ENCODE results near the gene SPOP. TPM values are rescaled to one million over a fixed set of nuclear protein-coding genes. Genes with fewer than 3 reads are reported as not detected.

The SPOP gene
- total and polyA plus RNA-seq, 9 donors = 44.5 to 87.3 (median 75.4) TPM

- H3K9me3 ChIP-seq = no peaks in the 10 kb centered on the region
- TF ChIP-seq POLR2A (IDR thresholded peaks at IDR 0.05) = no peak
- no peak for TF ChIP-seq CTCF (IDR thresholded peaks at IDR 0.05)
- TF ChIP-seq EP300 (IDR thresholded peaks at IDR 0.05) = no peak
- DNase-seq = no peak
- H3K4me3 ChIP-seq = no peak overlapping the region
- no peak overlapping the region for H3K27ac ChIP-seq
- no peaks in the 10 kb centered on the region for H3K27me3 ChIP-seq
- H3K36me3 ChIP-seq = no peaks in the 10 kb centered on the region
- intact Hi-C loops (cut with DNase I) = no loop called here
- H3K4me1 ChIP-seq (ENCODE audit: insufficient read depth) = peaks cover 10% of the 10 kb centered on the region
- WGBS, 3 donors = 94 to 96% (median 96%) methylated on average over 3 of the region's 3 CpGs
These were observed 79.0 kb downstream of the SPOP start for GRCh38 chr17:49598918-49599317.

GRCh38 chr17:49597928-49598655 lies 79.8 kb downstream of the SPOP start:
- 80 to 91% (median 83%) methylated on average over 8 of the region's 8 CpGs for WGBS, 3 donors
- H3K4me1 ChIP-seq (ENCODE audit: insufficient read depth) = peaks cover 9% of the 10 kb centered on the region
- intact Hi-C loops (cut with DNase I) = no loop called here
- H3K36me3 ChIP-seq = no peaks in the 10 kb centered on the region
- no peaks in the 10 kb centered on the region for H3K27me3 ChIP-seq
- no peak for DNase-seq
- no peak overlapping the region for H3K27ac ChIP-seq
- H3K4me3 ChIP-seq = no peak overlapping the region
- TF ChIP-seq POLR2A (IDR thresholded peaks at IDR 0.05) (no peak), EP300 (IDR thresholded peaks at IDR 0.05) (no peak), CTCF (IDR thresholded peaks at IDR 0.05) (no peak)
- no peaks in the 10 kb centered on the region for H3K9me3 ChIP-seq

GRCh38 chr17:49597436-49597835 lies 80.5 kb downstream of the SPOP start:
- DNase-seq = no peak
- no peaks in the 10 kb centered on the region for H3K9me3 ChIP-seq
- intact Hi-C loops (cut with DNase I) = no loop called here
- 86 to 88% (median 88%) methylated on average over 4 of the region's 4 CpGs for WGBS, 3 donors
- H3K36me3 ChIP-seq = no peaks in the 10 kb centered on the region
- TF ChIP-seq POLR2A (IDR thresholded peaks at IDR 0.05) = no peak
- H3K4me3 ChIP-seq = no peak overlapping the region
- H3K27me3 ChIP-seq = no peaks in the 10 kb centered on the region
- peaks cover 6% of the 10 kb centered on the region for H3K4me1 ChIP-seq (ENCODE audit: insufficient read depth)
- H3K27ac ChIP-seq = no peak overlapping the region

GRCh38 chr17:49596613-49597244 lies 81.2 kb downstream of the SPOP start:
- intact Hi-C loops (cut with DNase I) = no loop called here
- Histone ChIP-seq H3K4me1 (ENCODE audit: insufficient read depth) (peaks cover 4% of the 10 kb centered on the region), H3K4me3 (no peak overlapping the region)

More at GRCh38 chr17:49596613-49597244, 81.2 kb downstream of the SPOP start:
- Histone ChIP-seq H3K27ac (no peak overlapping the region), H3K36me3 (no peaks in the 10 kb centered on the region), H3K27me3 (no peaks in the 10 kb centered on the region), H3K9me3 (no peaks in the 10 kb centered on the region)
- 90 to 92% (median 92%) methylated on average over 6 of the region's 6 CpGs for WGBS, 3 donors
- TF ChIP-seq POLR2A (IDR thresholded peaks at IDR 0.05) (no peak), CTCF (IDR thresholded peaks at IDR 0.05) (no peak), EP300 (IDR thresholded peaks at IDR 0.05) (no peak)
- no peak for DNase-seq

Data from ovary (tissue), 9 donors.